ENCODE measurements around the gene C10orf53. TPM values are rescaled to one million over a fixed set of nuclear protein-coding genes. Genes with fewer than 3 reads are reported as not detected.

C10orf53 gene
- total and polyA plus RNA-seq, 12 donors = not detected

GRCh38 chr10:49666054-49666615, 13.3 kb upstream of the C10orf53 start:
- 50 to 51% methylated on average over 2 of the region's 2 CpGs for WGBS, 2 donors
- Histone ChIP-seq H3K27me3 (peaks cover 0 to 15% (median 6%) of the 10 kb centered on the region in 7 donors), H3K4me1 (no peaks in the 10 kb centered on the region), H3K9me3 (peaks cover 0 to 5% (median 0%) of the 10 kb centered on the region in 11 donors), H3K27ac (no peak overlapping the region), H3K4me3 (no peak overlapping the region), H3K36me3 (no peaks in the 10 kb centered on the region)
- ATAC-seq (no peak), DNase-seq (no peak)
- intact Hi-C loops (cut with DNase I) = no loop called here
- no peak for TF ChIP-seq CTCF (IDR thresholded peaks at IDR 0.05)

- DNase-seq (no peak), ATAC-seq (no peak)
- intact Hi-C loops (cut with DNase I) = no loop called here
- no peaks in the 10 kb centered on the region for H3K36me3 ChIP-seq
- WGBS, 2 donors = 85 to 88% methylated on average over 5 of the region's 5 CpGs
- peaks cover 0 to 15% (median 9%) of the 10 kb centered on the region in 7 donors for H3K27me3 ChIP-seq
- H3K4me3 ChIP-seq = no peak overlapping the region
- TF ChIP-seq CTCF (IDR thresholded peaks at IDR 0.05) = no peak
- peaks cover 0 to 7% (median 0%) of the 10 kb centered on the region in 11 donors for H3K9me3 ChIP-seq
- no peaks in the 10 kb centered on the region for H3K4me1 ChIP-seq
- no peak overlapping the region for H3K27ac ChIP-seq
Measured at GRCh38 chr10:49666685-49667084, 12.8 kb upstream of the C10orf53 start.

- intact Hi-C loops (cut with DNase I) = no loop called here
- H3K4me1 ChIP-seq = no peaks in the 10 kb centered on the region
Measured at GRCh38 chr10:49667991-49668390, 11.5 kb upstream of the C10orf53 start.

GRCh38 chr10:49668684-49669083, 10.8 kb upstream of the C10orf53 start:
- no peak for TF ChIP-seq CTCF (IDR thresholded peaks at IDR 0.05)
- H3K4me1 ChIP-seq = no peaks in the 10 kb centered on the region
- WGBS, 2 donors = 59 to 62% methylated on average over 6 of the region's 6 CpGs

More at GRCh38 chr10:49667991-49668390, 11.5 kb upstream of the C10orf53 start:
- Histone ChIP-seq H3K27ac (no peak overlapping the region), H3K36me3 (no peaks in the 10 kb centered on the region), H3K27me3 (peaks cover 0 to 23% (median 15%) of the 10 kb centered on the region in 7 donors), H3K4me3 (no peak overlapping the region), H3K9me3 (peaks cover 0 to 7% (median 0%) of the 10 kb centered on the region in 11 donors)
- 64 to 72% methylated on average over 2 of the region's 2 CpGs for WGBS, 2 donors
- DNase-seq (no peak), ATAC-seq (no peak)
- TF ChIP-seq CTCF (IDR thresholded peaks at IDR 0.05) = no peak

More at GRCh38 chr10:49668684-49669083, 10.8 kb upstream of the C10orf53 start:
- intact Hi-C loops (cut with DNase I) = no loop called here
- Histone ChIP-seq H3K27ac (no peak overlapping the region), H3K27me3 (peaks cover 0 to 29% (median 15%) of the 10 kb centered on the region in 7 donors), H3K9me3 (peaks cover 0 to 7% (median 0%) of the 10 kb centered on the region in 11 donors), H3K4me3 (no peak overlapping the region), H3K36me3 (no peaks in the 10 kb centered on the region)
- ATAC-seq = no peak
- DNase-seq = no peak
